ENCODE measurements around the gene IPMK.

Gene IPMK

GRCh38 chr10:58189269-58189668 lies 78.4 kb downstream of the IPMK start:
- H3K4me3 ChIP-seq (ENCODE audit: low read depth, low read length): no peak overlapping the region
- DNase-seq (ENCODE audit: low read depth): peak; percentile 10
- no peak for TF ChIP-seq CTCF (IDR thresholded peaks at IDR 0.05; ENCODE audit: control insufficient read depth, extremely low read depth, insufficient read depth)

- TF ChIP-seq CTCF (IDR thresholded peaks at IDR 0.05; ENCODE audit: control insufficient read depth, extremely low read depth, insufficient read depth): no peak
- no peak overlapping the region for H3K4me3 ChIP-seq (ENCODE audit: low read depth, low read length)
- DNase-seq (ENCODE audit: low read depth): no peak
Measured at GRCh38 chr10:58184120-58184670, 83.5 kb downstream of the IPMK start.

- DNase-seq (ENCODE audit: low read depth): no peak
- no peak overlapping the region for H3K4me3 ChIP-seq (ENCODE audit: low read depth, low read length)
- no peak for TF ChIP-seq CTCF (IDR thresholded peaks at IDR 0.05; ENCODE audit: control insufficient read depth, extremely low read depth, insufficient read depth)
Measured at GRCh38 chr10:58180666-58181065, 87.0 kb downstream of the IPMK start.

- no peak overlapping the region for H3K4me3 ChIP-seq (ENCODE audit: low read depth, low read length)
- DNase-seq (ENCODE audit: low read depth): no peak
- TF ChIP-seq CTCF (IDR thresholded peaks at IDR 0.05; ENCODE audit: control insufficient read depth, extremely low read depth, insufficient read depth): no peak
Measured at GRCh38 chr10:58179238-58179637, 88.5 kb downstream of the IPMK start.

GRCh38 chr10:58178811-58179210 lies 88.9 kb downstream of the IPMK start:
- DNase-seq (ENCODE audit: low read depth): no peak

GRCh38 chr10:58177362-58177947 lies 90.2 kb downstream of the IPMK start:
- H3K4me3 ChIP-seq (ENCODE audit: low read depth, low read length): no peak overlapping the region
- peak; percentile 6 for DNase-seq (ENCODE audit: low read depth)
- peak; percentile 59 for TF ChIP-seq CTCF (IDR thresholded peaks at IDR 0.05; ENCODE audit: control insufficient read depth, extremely low read depth, insufficient read depth)

More at GRCh38 chr10:58178811-58179210, 88.9 kb downstream of the IPMK start:
- TF ChIP-seq CTCF (IDR thresholded peaks at IDR 0.05; ENCODE audit: control insufficient read depth, extremely low read depth, insufficient read depth): no peak
- H3K4me3 ChIP-seq (ENCODE audit: low read depth, low read length): no peak overlapping the region

All from LNCaP clone FGC (cell line).